PFSK-1 (cell line): ENCODE results near the gene PLEKHA5.

ENCODE experiments used
- FOXP2 ChIP-seq: optimal IDR thresholded peaks from 2 replicates; pipeline ENCODE3; 2011; ENCODE audit warnings: borderline replicate concordance, control low read depth, inconsistent platforms; ENCODE audit not compliant: insufficient read depth; ENCODE audit errors: extremely low read length, extremely low read depth
- POLR2AphosphoS5 ChIP-seq: IDR thresholded peaks from 2 replicates; pipeline ENCODE4 v1.6.1; 2012; ENCODE audit warnings: low read depth, mild to moderate bottlenecking, control low read depth, low read length, moderate library complexity
- REST ChIP-seq, 2 experiments: IDR thresholded peaks; 2 replicates each; pipeline versions ENCODE4 v1.6.1 to v1.8.0; 2011 to 2012; ENCODE audit warnings: low read depth in 2 of 2, low read length in 2 of 2, control low read depth in 1 of 2, inconsistent platforms in 1 of 2, mild to moderate bottlenecking in 1 of 2, moderate library complexity in 1 of 2; ENCODE audit not compliant: insufficient read depth in 1 of 2
- SIN3A ChIP-seq: IDR thresholded peaks from 2 replicates; pipeline ENCODE4 v1.6.1; 2012; ENCODE audit warnings: mild to moderate bottlenecking, low read length, moderate library complexity, borderline replicate concordance; ENCODE audit not compliant: insufficient read depth
- TAF1 ChIP-seq: IDR thresholded peaks from 2 replicates; pipeline ENCODE4 v1.6.1; 2012; ENCODE audit warnings: low read length, control low read depth, borderline replicate concordance; ENCODE audit not compliant: insufficient read depth

PLEKHA5 gene

GRCh38 chr12:19398376-19399363, 269.1 kb downstream of the PLEKHA5 start:
- TF ChIP-seq FOXP2 = no peak

GRCh38 chr12:19402211-19402610, 272.7 kb downstream of the PLEKHA5 start:
- no peak for TF ChIP-seq REST (IDR thresholded peaks at IDR 0.05; ENCODE audit: insufficient read depth in 1 of 2, low read depth in 2 of 2, low read length in 2 of 2)
- TF ChIP-seq POLR2AphosphoS5 = no peak
- TF ChIP-seq FOXP2 = no peak
- TF ChIP-seq SIN3A = no peak
- no peak for TF ChIP-seq TAF1

- TF ChIP-seq TAF1 (no peak), SIN3A (no peak), FOXP2 (no peak), POLR2AphosphoS5 (no peak), REST (IDR thresholded peaks at IDR 0.05; ENCODE audit: insufficient read depth in 1 of 2, low read depth in 2 of 2, low read length in 2 of 2) (no peak)
These were observed 273.4 kb downstream of the PLEKHA5 start for GRCh38 chr12:19402743-19403431.

GRCh38 chr12:19404242-19404880, 274.8 kb downstream of the PLEKHA5 start:
- TF ChIP-seq SIN3A = no peak
- TF ChIP-seq FOXP2 = no peak
- TF ChIP-seq TAF1 = no peak
- TF ChIP-seq POLR2AphosphoS5 = no peak
- no peak for TF ChIP-seq REST (IDR thresholded peaks at IDR 0.05; ENCODE audit: insufficient read depth in 1 of 2, low read depth in 2 of 2, low read length in 2 of 2)

- TF ChIP-seq REST (IDR thresholded peaks at IDR 0.05; ENCODE audit: insufficient read depth in 1 of 2, low read depth in 2 of 2, low read length in 2 of 2) (no peak), TAF1 (no peak), POLR2AphosphoS5 (no peak), SIN3A (no peak), FOXP2 (no peak)
These were observed 279.8 kb downstream of the PLEKHA5 start for GRCh38 chr12:19409376-19409775.
